Fibroblast of the conjunctiva (primary cell): ENCODE data around the gene SMIM12.

Experiments used
- DNase-seq: peaks from one replicate; pipeline ENCODE4 v3.0.0-alpha.2; 2010; ENCODE audit warnings: low read depth

SMIM12 gene

GRCh38 chr1:34872133-34872503 is 12.6 kb upstream of the SMIM12 start:
- DNase-seq: no peak

GRCh38 chr1:34871443-34872132 is 12.0 kb upstream of the SMIM12 start:
- no peak for DNase-seq

- no peak for DNase-seq
These were observed 10.8 kb upstream of the SMIM12 start for GRCh38 chr1:34870395-34870794.

GRCh38 chr1:34869760-34870159 is 10.2 kb upstream of the SMIM12 start:
- no peak for DNase-seq

DNA sequence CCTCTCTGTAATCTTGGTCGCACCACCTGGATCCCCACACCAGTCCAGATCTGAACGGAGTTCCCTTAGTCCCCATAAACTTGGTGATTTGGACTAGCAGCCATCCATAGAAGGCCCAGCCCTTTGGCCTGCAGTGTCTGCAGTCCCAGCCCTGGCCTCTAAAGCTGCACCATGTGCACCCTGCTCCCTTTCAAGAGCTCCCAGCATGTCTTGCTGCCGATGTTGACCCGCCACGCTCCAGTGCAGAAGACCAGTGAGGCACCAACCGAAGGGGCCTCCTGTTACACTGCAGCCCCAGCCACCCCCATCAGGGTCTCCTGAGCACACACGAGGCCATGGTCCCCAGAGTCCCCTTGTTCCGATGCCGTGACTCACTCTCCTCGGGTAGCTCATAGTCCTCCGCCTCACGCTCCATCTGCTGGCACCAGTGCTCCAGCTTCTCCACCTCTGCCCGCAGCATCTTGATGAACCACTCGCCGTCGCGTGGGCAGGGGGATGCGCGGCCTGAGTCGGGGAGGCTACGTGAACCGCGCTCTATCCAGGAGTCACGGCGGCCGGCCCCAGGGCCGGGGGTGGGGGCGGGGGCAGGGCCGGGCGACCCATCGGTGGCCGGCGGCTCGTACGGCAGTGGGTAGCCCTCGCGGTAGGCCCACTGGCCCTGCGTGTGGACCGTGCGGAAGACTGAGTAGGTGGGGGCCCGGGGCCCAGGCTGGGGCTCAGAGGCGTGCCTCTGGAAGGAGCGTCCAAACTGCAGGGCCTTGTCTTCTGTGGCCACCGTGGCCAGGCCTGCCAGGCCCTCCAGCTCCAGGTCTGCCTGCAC is 8.9 kb upstream of the SMIM12 start:
- DNase-seq: no peak

DNA sequence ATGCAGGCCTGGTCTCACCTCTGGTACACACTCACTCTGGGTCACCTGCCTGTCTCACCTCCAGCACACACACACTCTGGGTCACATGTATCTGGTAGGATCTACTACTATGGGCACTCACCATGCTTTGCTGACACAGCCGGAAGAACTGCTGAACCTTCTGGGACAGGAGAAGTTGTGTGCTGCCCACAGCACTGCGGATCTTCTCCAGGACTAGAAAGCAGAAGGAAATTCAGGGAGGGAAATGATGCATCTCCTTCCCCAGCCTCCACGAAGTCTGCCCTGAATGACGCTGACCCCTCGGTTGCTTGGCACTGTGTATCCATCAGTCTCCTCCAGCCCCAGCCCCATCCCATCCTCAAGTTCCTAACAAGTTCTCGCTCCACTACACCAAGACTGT is 7.9 kb upstream of the SMIM12 start:
- no peak for DNase-seq

- no peak for DNase-seq
These were observed 7.2 kb upstream of the SMIM12 start for GRCh38 chr1:34866762-34867109.

DNA sequence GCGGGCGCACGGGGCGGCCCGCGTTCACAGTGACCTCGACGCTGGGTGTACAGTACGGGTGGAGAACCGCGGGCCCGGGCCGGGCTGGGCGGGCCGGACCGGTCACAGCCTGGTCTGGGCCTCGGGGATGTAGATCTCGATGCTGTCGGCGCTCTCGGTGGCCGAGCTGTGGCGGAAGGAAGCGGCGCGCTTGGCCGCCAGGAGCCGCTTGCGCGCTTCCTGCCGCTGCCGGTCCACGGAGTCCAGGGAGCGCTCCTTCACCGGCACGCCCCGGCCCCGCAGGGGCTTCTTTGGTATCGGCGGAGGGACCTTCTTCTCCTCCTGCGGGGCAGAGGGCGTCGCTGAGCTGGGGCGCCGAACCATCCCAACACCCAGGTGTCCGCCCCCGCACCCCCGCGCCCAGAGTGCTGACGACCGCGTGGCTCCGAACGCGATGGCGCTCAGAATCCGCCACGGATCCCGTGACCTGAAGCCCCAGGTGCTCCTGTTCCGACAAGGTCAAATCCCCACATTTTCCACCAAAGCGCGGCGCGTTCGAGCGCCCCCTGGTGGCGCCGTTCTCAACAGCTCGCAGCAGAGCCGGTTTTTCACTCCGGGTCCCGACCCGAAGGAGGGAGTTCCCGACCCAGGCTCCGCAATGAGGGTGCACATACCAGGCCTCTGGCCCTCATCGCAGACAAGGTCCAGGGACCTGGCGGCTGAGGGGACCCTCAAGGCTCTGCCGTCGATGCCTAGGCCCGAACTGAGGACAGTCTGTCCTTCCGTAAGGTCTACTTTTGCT is 6.6 kb upstream of the SMIM12 start:
- peak; percentile 49 for DNase-seq

DNA sequence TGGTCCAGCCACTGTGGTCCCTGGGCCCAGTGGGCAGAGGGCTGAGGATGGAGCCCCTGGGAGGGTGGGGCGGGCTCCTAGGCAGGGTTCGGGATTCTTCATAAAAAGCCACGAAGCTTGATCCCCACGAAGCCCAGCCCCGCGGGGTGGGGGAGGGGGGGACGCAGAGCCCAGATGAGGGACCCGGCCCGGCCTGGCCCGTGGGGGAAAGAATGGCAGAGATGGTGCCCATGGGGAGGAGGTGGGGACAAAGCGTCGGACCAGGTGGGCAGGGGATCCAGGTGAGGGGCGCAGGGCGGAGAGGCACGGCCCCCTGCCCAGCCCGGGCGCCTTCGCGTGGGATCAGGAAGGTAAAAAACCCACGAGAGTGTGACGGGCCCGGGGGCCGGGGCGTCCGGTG is 6.0 kb upstream of the SMIM12 start:
- DNase-seq: no peak

GRCh38 chr1:34864759-34865158 is 5.2 kb upstream of the SMIM12 start:
- DNase-seq: no peak

GRCh38 chr1:34863501-34863900 is 4.0 kb upstream of the SMIM12 start:
- no peak for DNase-seq

DNA sequence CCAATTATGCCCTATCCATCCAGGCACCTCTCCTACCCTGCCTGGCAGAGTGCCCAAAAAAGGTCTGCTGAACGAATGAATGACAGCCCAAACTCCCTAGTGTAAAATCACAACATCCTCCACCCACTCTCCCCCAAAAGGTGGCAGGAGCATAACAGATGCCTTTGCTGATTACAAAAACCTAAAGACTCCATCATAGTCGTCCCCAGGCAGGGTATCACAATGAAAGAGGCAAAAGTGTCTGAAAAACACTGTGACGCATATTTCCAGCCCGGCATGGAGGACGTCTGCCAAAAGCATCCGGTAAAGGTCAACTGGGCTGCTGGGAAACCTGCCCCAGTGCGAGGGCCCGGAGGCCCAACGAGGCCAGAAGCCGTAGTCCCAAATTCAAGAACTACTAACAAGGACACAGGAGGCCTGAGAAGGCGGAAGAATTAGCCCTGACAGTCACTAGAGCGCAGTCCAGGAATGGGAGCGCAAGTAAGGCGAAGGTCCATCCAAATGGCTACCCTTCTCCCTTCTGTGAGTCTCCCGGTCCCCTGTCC is 576 bp downstream of the SMIM12 start:
- DNase-seq: no peak

- DNase-seq: no peak
These were observed 2.9 kb downstream of the SMIM12 start for GRCh38 chr1:34856697-34857096.

- peak; percentile 94 for DNase-seq
These were observed 6.8 kb downstream of the SMIM12 start for GRCh38 chr1:34852677-34853217.

DNA sequence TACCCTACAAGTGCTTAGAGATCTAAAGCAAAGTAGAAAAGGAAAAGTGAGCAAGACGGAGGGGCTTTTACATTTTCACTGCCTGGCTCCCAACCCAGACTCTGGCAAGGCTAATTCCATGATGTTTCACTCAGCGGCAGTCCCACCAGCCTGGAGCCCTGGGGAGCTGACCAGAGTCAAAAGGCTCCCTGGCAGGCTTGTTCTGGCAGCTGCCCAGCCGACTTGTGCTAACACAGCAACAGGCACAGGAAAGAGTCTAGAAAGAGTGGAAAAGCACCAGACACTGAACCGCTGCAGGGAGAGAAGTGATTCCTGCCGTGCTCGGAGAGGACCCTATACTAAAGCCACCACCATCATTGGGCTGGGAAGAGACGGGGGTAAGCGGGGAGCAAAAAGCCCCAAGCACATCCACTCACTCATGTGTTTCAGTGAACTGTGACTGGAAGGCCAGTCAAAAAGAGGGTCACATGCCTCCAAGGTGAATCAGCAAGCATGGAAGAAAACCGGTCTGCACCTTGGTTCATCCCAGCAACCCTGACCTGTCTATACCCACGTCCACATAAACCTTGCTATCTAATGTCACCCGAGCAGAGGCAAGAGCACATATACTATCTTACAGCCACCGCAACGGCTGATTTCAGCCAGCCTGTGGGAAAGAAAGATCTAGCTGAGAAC is 8.0 kb downstream of the SMIM12 start:
- DNase-seq: no peak

- no peak for DNase-seq
These were observed 9.2 kb downstream of the SMIM12 start for GRCh38 chr1:34850382-34850781.

GRCh38 chr1:34847094-34847493 is 12.5 kb downstream of the SMIM12 start:
- no peak for DNase-seq

- no peak for DNase-seq
These were observed 13.3 kb downstream of the SMIM12 start for GRCh38 chr1:34846265-34846664.

DNA sequence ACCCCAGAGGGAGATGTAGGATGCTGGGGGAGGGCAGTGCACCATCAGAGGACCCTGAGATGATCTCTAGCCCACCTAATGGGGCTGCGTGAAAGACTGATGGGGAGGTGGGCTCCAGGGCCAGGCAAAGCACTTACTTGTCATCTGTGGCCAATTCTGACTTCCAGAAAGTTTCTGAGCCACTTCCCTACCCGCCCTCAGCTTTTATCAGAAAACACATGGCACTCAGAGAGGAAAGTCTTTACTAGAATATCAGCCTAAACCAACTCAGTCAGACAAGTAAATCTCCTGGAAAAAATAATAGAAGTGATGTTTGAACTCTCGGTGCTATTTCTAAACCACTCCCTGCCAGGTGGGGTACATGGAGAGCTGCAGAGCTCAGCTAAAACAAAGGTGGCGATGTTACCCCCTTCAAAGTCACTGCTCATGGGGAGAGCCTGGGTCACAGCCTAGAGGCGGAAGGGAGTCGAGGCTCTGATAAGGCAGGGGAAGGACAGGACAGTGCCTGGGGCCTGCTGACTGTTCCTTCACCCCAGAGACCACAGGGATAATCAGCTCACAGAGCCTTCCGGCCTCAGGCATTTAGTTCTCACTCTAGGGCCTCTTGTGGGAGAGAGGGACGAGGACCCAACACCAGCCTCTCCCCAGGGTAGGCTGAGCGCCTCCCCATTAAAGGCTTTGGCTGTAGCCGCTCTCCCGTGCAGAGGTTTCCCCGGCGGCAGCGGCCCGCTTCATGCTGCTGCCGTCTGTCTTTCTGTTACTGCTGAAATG is 14.2 kb downstream of the SMIM12 start:
- DNase-seq: no peak

GRCh38 chr1:34844252-34844634 is 15.3 kb downstream of the SMIM12 start:
- DNase-seq: no peak
